Prostate gland (tissue), 2 donors: ENCODE data around the gene WNT3. TPM values are rescaled to one million over a fixed set of nuclear protein-coding genes. Genes with fewer than 3 reads are reported as not detected.
A peak's percentile ranks its signal among the peaks of the same experiment; 100 is the strongest.

Experiments used
- DNase-seq: peaks from one replicate; pipeline ENCODE4 v3.0.0-alpha.2; 2019; ENCODE audit warnings: low spot score
- H3K27ac ChIP-seq, 2 donors: fragments of 200-600 bp; sonication (generic); 2 replicates each; pipeline ENCODE4 v1.5.1; 2017 to 2019
- H3K27me3 ChIP-seq: fragments of 200-600 bp; sonication (generic); replicated peaks from 2 replicates; pipeline ENCODE4 v1.5.1; 2019; ENCODE audit not compliant: insufficient read depth
- H3K36me3 ChIP-seq, 2 donors: fragments of 200-600 bp; sonication (generic); 1 replicate in 1 of 2; 2 replicates in 1 of 2; pipeline versions ENCODE4 v1.5.1 to v1.8.1; 2017 to 2019
- H3K4me1 ChIP-seq: fragments of 200-600 bp; sonication (generic); replicated peaks from 2 replicates; pipeline ENCODE4 v1.5.1; 2019
- H3K4me3 ChIP-seq, 2 donors: fragments of 200-600 bp; sonication (generic); 2 replicates each; pipeline ENCODE4 v1.5.1; 2017 to 2019
- H3K9me3 ChIP-seq: fragments of 200-600 bp; sonication (generic); 2 replicates; pipeline ENCODE4 v1.5.1; 2017
- CTCF ChIP-seq, 4 experiments: fragments of 200-600 bp in 2 of 4; fragments of 450-650 bp in 2 of 4; sonication (generic) in 2 of 4; IDR thresholded peaks; 1 replicate in 3 of 4; 2 replicates in 1 of 4; pipeline ENCODE4 v1.5.1; 2016 to 2019; ENCODE audit warnings: antibody characterized with exemption in 4 of 4, mild to moderate bottlenecking in 2 of 4, moderate library complexity in 2 of 4
- POLR2A ChIP-seq: fragments of 450-650 bp; IDR thresholded peaks from one replicate; pipeline ENCODE4 v1.6.1; 2016; ENCODE audit warnings: antibody characterized with exemption, mild to moderate bottlenecking
- POLR2AphosphoS5 ChIP-seq: sonication (generic); formaldehyde crosslinking; IDR thresholded peaks from one replicate; pipeline ENCODE4 v1.6.1; 2017; ENCODE audit warnings: antibody characterized with exemption
- WGBS: methylation state at CpG from one replicate; pipeline ENCODE4 v1.1.5; 2018; 5-methylcytosine and 5-hydroxymethylcytosine counted together
- intact Hi-C: fragments of 100-400 bp; cut with DNase I; formaldehyde crosslinking; loops from one replicate; pipeline ENCODE4 v1.14.2; 2022
- total RNA-seq, 2 donors: library from RNA; depleted of rRNA; stranded (reverse); fragments of >200 nt; gene quantifications; one replicate each; pipeline ENCODE4 v1.1.0, GENCODE V29; 2016

The WNT3 gene, protein sequence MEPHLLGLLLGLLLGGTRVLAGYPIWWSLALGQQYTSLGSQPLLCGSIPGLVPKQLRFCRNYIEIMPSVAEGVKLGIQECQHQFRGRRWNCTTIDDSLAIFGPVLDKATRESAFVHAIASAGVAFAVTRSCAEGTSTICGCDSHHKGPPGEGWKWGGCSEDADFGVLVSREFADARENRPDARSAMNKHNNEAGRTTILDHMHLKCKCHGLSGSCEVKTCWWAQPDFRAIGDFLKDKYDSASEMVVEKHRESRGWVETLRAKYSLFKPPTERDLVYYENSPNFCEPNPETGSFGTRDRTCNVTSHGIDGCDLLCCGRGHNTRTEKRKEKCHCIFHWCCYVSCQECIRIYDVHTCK
- total RNA-seq = 1 to 10 TPM; 2.0 to 7.7 TPM

DNA sequence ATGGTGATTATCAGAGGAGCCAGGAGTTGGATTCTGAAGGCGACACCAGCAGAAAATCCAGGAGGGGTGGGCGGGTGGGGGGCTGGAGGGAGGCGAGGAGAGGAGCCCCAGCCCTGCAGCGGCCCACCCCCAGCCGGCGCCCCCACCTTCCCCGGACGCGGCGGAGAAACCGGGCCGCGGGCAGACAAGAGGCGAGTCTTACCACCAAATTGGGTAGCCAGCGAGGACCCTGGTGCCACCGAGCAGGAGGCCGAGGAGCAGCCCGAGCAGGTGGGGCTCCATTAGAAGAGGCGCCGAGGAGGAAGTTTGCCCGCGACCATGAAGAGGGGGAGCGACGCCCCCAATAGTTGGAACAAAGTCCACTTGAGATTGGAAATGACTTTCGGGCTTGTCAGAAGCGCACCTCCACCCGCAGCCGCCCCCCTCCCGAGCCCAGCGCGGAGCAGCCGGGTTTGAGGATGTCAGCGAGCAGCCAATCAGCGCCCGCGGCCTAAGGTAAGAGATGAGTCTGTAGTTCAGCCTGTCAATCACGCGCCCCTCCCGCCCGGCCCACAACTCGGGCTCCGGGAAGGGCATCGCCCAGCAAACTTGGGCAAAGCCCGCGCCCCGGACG lies at the start of gene WNT3:
TSS of gene WNT3 (minus strand) at position 377 of the 613 bp plus-strand sequence. CDS start at position 282, 95 bp downstream.
- DNase-seq = no peak
- TF ChIP-seq POLR2A = no peak
- no peak for TF ChIP-seq POLR2AphosphoS5
- no peak for TF ChIP-seq CTCF (IDR thresholded peaks at IDR 0.05)
- Histone ChIP-seq H3K27me3 (peaks cover 7% of the 10 kb centered on the region), H3K4me1 (peaks cover 5% of the 10 kb centered on the region), H3K27ac (no peak within 1 kb of the TSS), H3K36me3 (no peaks in the 10 kb centered on the region), H3K9me3 (no peaks in the 10 kb centered on the region), H3K4me3 (peak within 1 kb of the TSS in 1 of 2 donors; percentile 15)
- intact Hi-C loops = no loop called here
- 6% methylated on average over 32 of the region's 47 CpGs for WGBS

DNA sequence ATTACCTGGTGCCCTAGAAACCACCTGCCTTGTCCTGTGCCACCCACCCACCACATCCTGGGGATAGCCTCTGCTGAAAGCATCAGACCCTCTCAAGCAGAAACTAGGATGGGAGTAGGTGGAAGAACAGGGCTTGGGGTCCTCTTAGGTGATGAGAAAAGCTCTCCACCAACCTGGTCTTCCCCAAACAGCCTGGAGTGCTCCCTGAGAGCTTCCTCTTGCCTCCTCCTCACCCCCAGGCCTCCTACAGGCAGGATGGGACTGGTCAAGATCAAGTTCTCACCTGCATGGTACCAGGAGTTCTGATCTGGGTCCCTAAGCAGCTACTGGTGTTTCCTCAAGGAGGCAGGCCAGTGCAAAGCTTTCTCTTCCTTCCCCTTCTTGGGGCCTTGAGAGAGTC lies 48.3 kb upstream of the WNT3 start:
- DNase-seq = no peak
- Histone ChIP-seq H3K4me1 (no peaks in the 10 kb centered on the region), H3K4me3 (no peak overlapping the region), H3K36me3 (no peaks in the 10 kb centered on the region), H3K27me3 (no peaks in the 10 kb centered on the region), H3K9me3 (no peaks in the 10 kb centered on the region), H3K27ac (no peak overlapping the region)
- intact Hi-C loops = no loop called here
- TF ChIP-seq POLR2AphosphoS5 (no peak), POLR2A (no peak)

GRCh38 chr17:46866325-46866724 lies 47.8 kb upstream of the WNT3 start:
- no peaks in the 10 kb centered on the region for H3K27me3 ChIP-seq
- no peak overlapping the region for H3K27ac ChIP-seq
- H3K9me3 ChIP-seq = no peaks in the 10 kb centered on the region
- H3K4me3 ChIP-seq = no peak overlapping the region
- 63% methylated on average over 8 of the region's 8 CpGs for WGBS
- TF ChIP-seq CTCF (IDR thresholded peaks at IDR 0.05) (no peak), POLR2A (no peak), POLR2AphosphoS5 (no peak)
- H3K36me3 ChIP-seq = no peaks in the 10 kb centered on the region
- no peak for DNase-seq
- no peaks in the 10 kb centered on the region for H3K4me1 ChIP-seq
- intact Hi-C loops = no loop called here

DNA sequence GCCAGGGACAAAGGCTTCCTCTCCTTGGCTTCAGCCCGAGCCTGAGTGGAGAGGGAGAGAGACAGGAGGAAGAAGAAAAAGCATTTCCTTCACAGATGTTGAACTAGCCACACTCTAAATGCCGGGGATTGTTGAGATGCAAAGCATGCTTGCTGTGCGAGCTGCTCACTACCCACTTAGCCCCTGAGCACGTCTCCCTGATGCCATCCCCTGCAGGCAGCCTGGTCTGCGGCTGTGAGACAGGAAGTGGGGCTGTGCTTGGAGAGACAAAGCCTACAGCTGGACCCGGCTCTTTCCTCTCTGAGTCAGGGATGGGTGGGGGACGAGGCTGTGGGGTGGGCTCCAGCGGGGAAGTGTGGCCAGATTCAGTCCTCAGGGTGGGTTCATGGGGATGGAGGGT lies 46.6 kb upstream of the WNT3 start:
- H3K27ac ChIP-seq = no peak overlapping the region
- H3K36me3 ChIP-seq = no peaks in the 10 kb centered on the region
- intact Hi-C loops = no loop called here
- no peak overlapping the region for H3K4me3 ChIP-seq
- DNase-seq = no peak
- 29% methylated on average over 8 of the region's 8 CpGs for WGBS
- TF ChIP-seq POLR2AphosphoS5 = no peak
- H3K4me1 ChIP-seq = no peaks in the 10 kb centered on the region
- H3K27me3 ChIP-seq = no peaks in the 10 kb centered on the region
- no peaks in the 10 kb centered on the region for H3K9me3 ChIP-seq

GRCh38 chr17:46863383-46864121 lies 45.1 kb upstream of the WNT3 start:
- intact Hi-C loops = no loop called here
- H3K9me3 ChIP-seq = no peaks in the 10 kb centered on the region
- H3K4me1 ChIP-seq = no peaks in the 10 kb centered on the region
- no peak overlapping the region for H3K4me3 ChIP-seq
- TF ChIP-seq POLR2AphosphoS5 = no peak
- TF ChIP-seq CTCF (IDR thresholded peaks at IDR 0.05) = no peak
- TF ChIP-seq POLR2A = no peak
- H3K27ac ChIP-seq = no peak overlapping the region
- 81% methylated on average over 8 of the region's 8 CpGs for WGBS
- H3K27me3 ChIP-seq = no peaks in the 10 kb centered on the region
- DNase-seq = no peak
- H3K36me3 ChIP-seq = no peaks in the 10 kb centered on the region
